RWPE2 (cell line): Measurements from ENCODE around the gene ZFP82.
A peak's percentile ranks its signal among the peaks of the same experiment; 100 is the strongest.

Experiments
- ATAC-seq: fragments of 200-7000 bp; cut with Tn5 transposase; 3 replicates; pipeline ENCODE4 v1.9.1; 2021; ENCODE audit warnings: low read depth
- DNase-seq: peaks from one replicate; pipeline ENCODE4 v3.0.0-alpha.2; 2020; ENCODE audit warnings: low spot score
- H3K27ac ChIP-seq: fragments of 450-650 bp; 2 replicates; pipeline ENCODE4 v1.5.1; 2017; ENCODE audit warnings: mild to moderate bottlenecking; ENCODE audit not compliant: poor library complexity, severe bottlenecking
- H3K27me3 ChIP-seq: fragments of 250-450 bp; sonication (Bioruptor Pico); 2 replicates; pipeline ENCODE4 v1.5.1; 2021; ENCODE audit warnings: mild to moderate bottlenecking, moderate library complexity; ENCODE audit not compliant: insufficient read depth, poor library complexity, severe bottlenecking
- H3K36me3 ChIP-seq: fragments of 250-450 bp; sonication (Bioruptor Pico); 2 replicates; pipeline ENCODE4 v1.5.1; 2020; ENCODE audit warnings: low read depth, mild to moderate bottlenecking, moderate library complexity
- H3K4me1 ChIP-seq: fragments of 250-450 bp; sonication (Bioruptor Pico); 2 replicates; pipeline ENCODE4 v1.5.1; 2021; ENCODE audit warnings: mild to moderate bottlenecking, moderate library complexity; ENCODE audit not compliant: insufficient read depth, poor library complexity, severe bottlenecking
- H3K4me3 ChIP-seq: fragments of 250-450 bp; sonication (Bioruptor Pico); 2 replicates; pipeline ENCODE4 v1.5.1; 2021; ENCODE audit warnings: mild to moderate bottlenecking, moderate library complexity; ENCODE audit not compliant: severe bottlenecking
- H3K9me3 ChIP-seq: fragments of 250-450 bp; sonication (Bioruptor Pico); 2 replicates; pipeline ENCODE4 v1.5.1; 2021; ENCODE audit warnings: mild to moderate bottlenecking, moderate library complexity; ENCODE audit not compliant: severe bottlenecking
- CTCF ChIP-seq: fragments of 450-650 bp; IDR thresholded peaks from one replicate; pipeline ENCODE4 v1.5.1; 2017; ENCODE audit warnings: mild to moderate bottlenecking, moderate library complexity; ENCODE audit not compliant: poor library complexity, severe bottlenecking

The ZFP82 gene

GRCh38 chr19:36398571-36398970 lies 19.9 kb downstream of the ZFP82 start:
- no peak for TF ChIP-seq CTCF
- no peak overlapping the region for H3K27ac ChIP-seq
- no peaks in the 10 kb centered on the region for H3K4me1 ChIP-seq

GRCh38 chr19:36392916-36393673 lies 25.3 kb downstream of the ZFP82 start:
- ATAC-seq (no peak), DNase-seq (no peak)
- Histone ChIP-seq H3K4me1 (no peaks in the 10 kb centered on the region), H3K27ac (no peak overlapping the region), H3K4me3 (no peak overlapping the region), H3K27me3 (no peaks in the 10 kb centered on the region), H3K9me3 (peaks cover 17% of the 10 kb centered on the region), H3K36me3 (peaks cover 13% of the 10 kb centered on the region)
- TF ChIP-seq CTCF: no peak

More at GRCh38 chr19:36398571-36398970, 19.9 kb downstream of the ZFP82 start:
- Histone ChIP-seq H3K36me3 (peaks cover 15% of the 10 kb centered on the region), H3K9me3 (no peaks in the 10 kb centered on the region), H3K4me3 (no peak overlapping the region), H3K27me3 (no peaks in the 10 kb centered on the region)
- no peak for ATAC-seq
- no peak for DNase-seq

- no peak for DNase-seq
- Histone ChIP-seq H3K27ac (peak overlapping the region; percentile 38), H3K9me3 (no peaks in the 10 kb centered on the region), H3K4me3 (peak overlapping the region; percentile 88), H3K27me3 (no peaks in the 10 kb centered on the region), H3K36me3 (no peaks in the 10 kb centered on the region), H3K4me1 (no peaks in the 10 kb centered on the region)
- 0 out of 3 replicates have a peak, but pooled peaks have one; percentile 2 for ATAC-seq
- TF ChIP-seq CTCF: no peak
Observed at GRCh38 chr19:36379510-36379819, 39.0 kb downstream of the ZFP82 start.

GRCh38 chr19:36378625-36379509 lies 39.6 kb downstream of the ZFP82 start, which contains the start of gene ZFP14:
Gene ZFP14, minus strand, starts transcription at chr19:36379201. Its CDS starts 11,309 bp downstream, at chr19:36367892.
- ATAC-seq: peak; percentile 98
- no peaks in the 10 kb centered on the region for H3K9me3 ChIP-seq
- no peaks in the 10 kb centered on the region for H3K4me1 ChIP-seq
- peak; percentile 40 for TF ChIP-seq CTCF
- peak within 1 kb of the TSS; percentile 38 for H3K27ac ChIP-seq
- peak; percentile 94 for DNase-seq
- no peaks in the 10 kb centered on the region for H3K27me3 ChIP-seq
- peak within 1 kb of the TSS; percentile 88 for H3K4me3 ChIP-seq
- H3K36me3 ChIP-seq: no peaks in the 10 kb centered on the region
